ENCODE measurements around the gene MRPL21. TPM values are rescaled to one million over a fixed set of nuclear protein-coding genes. Genes with fewer than 3 reads are reported as not detected.
A peak's percentile ranks its signal among the peaks of the same experiment; 100 is the strongest.

MRPL21 gene
- total and polyA plus RNA-seq, 2 of the 13 experiments (the other 11 are each of a cell fraction or from before 2014, with no cell fraction given), result 61.5 to 100 TPM

- peak; percentile 95; the same call in 1 of the 2 replicates for TF ChIP-seq ZNF468 (CRISPR knock-in tag; IDR thresholded peaks at IDR 0.05)
- TF ChIP-seq ZNF329 (CRISPR knock-in tag; IDR thresholded peaks at IDR 0.05; ENCODE audit: low read depth), result peak; percentile 77; the same call in 1 of the 2 replicates
- peak; percentile 85 for TF ChIP-seq ZFP1 (CRISPR knock-in tag; IDR thresholded peaks at IDR 0.05)
- TF ChIP-seq ZNF773 (CRISPR knock-in tag; IDR thresholded peaks at IDR 0.05; ENCODE audit: borderline replicate concordance), result peak; percentile 90; the same call in 1 of the 2 replicates
- no peak for TF ChIP-seq SSRP1 (CRISPR knock-in tag; IDR thresholded peaks at IDR 0.05)
- peak; percentile 98 for TF ChIP-seq KDM2A (CRISPR knock-in tag; IDR thresholded peaks at IDR 0.05; ENCODE audit: borderline replicate concordance, low read depth)
- no peak for TF ChIP-seq ZNF235 (CRISPR knock-in tag; IDR thresholded peaks at IDR 0.05; ENCODE audit: borderline replicate concordance)
- TF ChIP-seq ATF7-NPFF (CRISPR knock-in tag; IDR thresholded peaks at IDR 0.05; ENCODE audit: low read depth), result peak; percentile 93
- TF ChIP-seq SP140L (CRISPR knock-in tag; IDR thresholded peaks at IDR 0.05; ENCODE audit: borderline replicate concordance), result no peak
- TF ChIP-seq ZNF260 (CRISPR knock-in tag; IDR thresholded peaks at IDR 0.05; ENCODE audit: borderline replicate concordance, low read depth), result 0 out of 2 replicates have a peak, but pooled peaks have one; percentile 95
- no peak; the same call in 1 of the 2 replicates for TF ChIP-seq SMYD3 (CRISPR knock-in tag; IDR thresholded peaks at IDR 0.05)
- TF ChIP-seq ELK4 (CRISPR knock-in tag; IDR thresholded peaks at IDR 0.05; ENCODE audit: borderline replicate concordance), result peak; percentile 92; the same call in 1 of the 2 replicates
- TF ChIP-seq GMEB2 (CRISPR knock-in tag; IDR thresholded peaks at IDR 0.05; ENCODE audit: low read depth), result peak; percentile 80; the same call in 1 of the 2 replicates
- peak; percentile 48; the same call in 1 of the 2 replicates for TF ChIP-seq HNF4A (CRISPR knock-in tag; IDR thresholded peaks at IDR 0.05)
- no peak for TF ChIP-seq TCF7L2 (IDR thresholded peaks at IDR 0.05; ENCODE audit: low read depth, low read length)
- TF ChIP-seq ZSCAN29 (CRISPR knock-in tag; conservative IDR thresholded peaks at IDR 0.05), result no peak
- TF ChIP-seq ZNF17 (CRISPR knock-in tag; IDR thresholded peaks at IDR 0.05), result no peak
- TF ChIP-seq TCF12 (IDR thresholded peaks at IDR 0.05), result no peak
- peak; percentile 82; the same call in 1 of the 2 replicates for TF ChIP-seq TCF12 (CRISPR knock-in tag; IDR thresholded peaks at IDR 0.05)
- TF ChIP-seq MAFK (conservative IDR thresholded peaks at IDR 0.05 in 1 of 2, IDR thresholded peaks at IDR 0.05 in 1 of 2; ENCODE audit: low read length in 2 of 2), result 0 out of 4 replicates have a peak, but pooled peaks of 1 of the 2 experiments have one; percentile 22
- no peak for TF ChIP-seq ZNF3 (CRISPR knock-in tag; IDR thresholded peaks at IDR 0.05)
- TF ChIP-seq ZNF205 (CRISPR knock-in tag; IDR thresholded peaks at IDR 0.05), result peak; percentile 87
- TF ChIP-seq ZBTB20 (CRISPR knock-in tag; IDR thresholded peaks at IDR 0.05; ENCODE audit: borderline replicate concordance, low read depth), result peak; percentile 75; the same call in 1 of the 2 replicates
- TF ChIP-seq ATF7 (IDR thresholded peaks at IDR 0.05), result no peak
- TF ChIP-seq ATF7 (CRISPR knock-in tag; IDR thresholded peaks at IDR 0.05), result peak; percentile 72; the same call in 1 of the 2 replicates
- TF ChIP-seq ZFX (CRISPR knock-in tag; IDR thresholded peaks at IDR 0.05; ENCODE audit: low read depth), result peak; percentile 96
- TF ChIP-seq ZNF549 (CRISPR knock-in tag; IDR thresholded peaks at IDR 0.05), result no peak
Measured at GRCh38 chr11:68903288-68904247, at the start of gene MRPL21, which contains the start of gene IGHMBP2 (continued).

All from HepG2 (cell line).